Spleen (tissue), 7 donors: ENCODE results near the gene FKBP8.

Source experiments
- POLR2A ChIP-seq, 3 donors: fragments of 450-650 bp; IDR thresholded peaks; one replicate each; pipeline ENCODE4 v1.5.1; 2017; ENCODE audit warnings: antibody characterized with exemption in 3 of 3, mild to moderate bottlenecking in 1 of 3
- POLR2AphosphoS5 ChIP-seq, 3 donors: sonication (generic); formaldehyde crosslinking; IDR thresholded peaks; one replicate each; pipeline ENCODE4 v1.5.1; 2017; ENCODE audit warnings: antibody characterized with exemption in 3 of 3
- TF ChIP-seq, protein P1 (sequence below), 11 experiments: fragments of 200-600 bp in 7 of 11; fragments of 450-650 bp in 4 of 11; sonication (generic) in 4 of 11; IDR thresholded peaks in 8 of 11; conservative IDR thresholded peaks in 3 of 11; 1 replicate in 7 of 11; 2 replicates in 4 of 11; pipeline versions ENCODE4 v1.4.0 to v1.8.0; 2016 to 2021; ENCODE audit warnings: antibody characterized with exemption in 11 of 11, inconsistent platforms in 4 of 11, mild to moderate bottlenecking in 1 of 11
- donor health status: DM: no; HTN: no; CAD: no; lungs with moderate emphysema.
- donor health status: DM: no; HTN: no; CAD: no.
- donor health status: DM: no; HTN: no; CAD: no.

DNA sequence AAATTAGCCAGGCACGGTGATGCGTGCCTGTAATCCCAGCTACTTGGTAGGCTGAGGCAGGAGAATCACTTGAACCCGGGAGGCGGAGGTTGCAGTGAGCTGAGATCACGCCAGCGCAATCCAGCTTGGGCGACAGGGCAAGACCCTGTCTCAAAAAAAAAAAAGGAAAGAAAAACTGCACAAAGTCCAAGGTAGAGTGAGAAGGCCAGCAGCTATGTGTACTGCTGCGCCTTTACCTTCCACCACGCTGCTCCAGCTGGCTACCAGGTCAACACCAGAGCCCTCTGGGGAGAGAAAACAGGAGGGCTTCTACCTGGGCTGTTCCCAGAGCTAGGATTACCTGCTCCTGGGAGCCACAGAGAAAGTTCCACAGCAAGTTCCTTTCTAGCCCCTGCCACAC is 24.7 kb downstream of the FKBP8 start:
- TF ChIP-seq, protein P1, sequence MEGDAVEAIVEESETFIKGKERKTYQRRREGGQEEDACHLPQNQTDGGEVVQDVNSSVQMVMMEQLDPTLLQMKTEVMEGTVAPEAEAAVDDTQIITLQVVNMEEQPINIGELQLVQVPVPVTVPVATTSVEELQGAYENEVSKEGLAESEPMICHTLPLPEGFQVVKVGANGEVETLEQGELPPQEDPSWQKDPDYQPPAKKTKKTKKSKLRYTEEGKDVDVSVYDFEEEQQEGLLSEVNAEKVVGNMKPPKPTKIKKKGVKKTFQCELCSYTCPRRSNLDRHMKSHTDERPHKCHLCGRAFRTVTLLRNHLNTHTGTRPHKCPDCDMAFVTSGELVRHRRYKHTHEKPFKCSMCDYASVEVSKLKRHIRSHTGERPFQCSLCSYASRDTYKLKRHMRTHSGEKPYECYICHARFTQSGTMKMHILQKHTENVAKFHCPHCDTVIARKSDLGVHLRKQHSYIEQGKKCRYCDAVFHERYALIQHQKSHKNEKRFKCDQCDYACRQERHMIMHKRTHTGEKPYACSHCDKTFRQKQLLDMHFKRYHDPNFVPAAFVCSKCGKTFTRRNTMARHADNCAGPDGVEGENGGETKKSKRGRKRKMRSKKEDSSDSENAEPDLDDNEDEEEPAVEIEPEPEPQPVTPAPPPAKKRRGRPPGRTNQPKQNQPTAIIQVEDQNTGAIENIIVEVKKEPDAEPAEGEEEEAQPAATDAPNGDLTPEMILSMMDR (IDR thresholded peaks at IDR 0.05 in 8 of 11, conservative IDR thresholded peaks at IDR 0.05 in 3 of 11): no peak
- TF ChIP-seq POLR2AphosphoS5 (IDR thresholded peaks at IDR 0.05) (no peak), POLR2A (IDR thresholded peaks at IDR 0.05) (no peak)
